Measurements from ENCODE around the gene FAM181A. TPM values are rescaled to one million over a fixed set of nuclear protein-coding genes. Genes with fewer than 3 reads are reported as not detected.

The FAM181A gene
- total and polyA plus RNA-seq, 9 donors, result 0.37 to 4.9 (median 0.82) TPM; not detected in 4

DNA sequence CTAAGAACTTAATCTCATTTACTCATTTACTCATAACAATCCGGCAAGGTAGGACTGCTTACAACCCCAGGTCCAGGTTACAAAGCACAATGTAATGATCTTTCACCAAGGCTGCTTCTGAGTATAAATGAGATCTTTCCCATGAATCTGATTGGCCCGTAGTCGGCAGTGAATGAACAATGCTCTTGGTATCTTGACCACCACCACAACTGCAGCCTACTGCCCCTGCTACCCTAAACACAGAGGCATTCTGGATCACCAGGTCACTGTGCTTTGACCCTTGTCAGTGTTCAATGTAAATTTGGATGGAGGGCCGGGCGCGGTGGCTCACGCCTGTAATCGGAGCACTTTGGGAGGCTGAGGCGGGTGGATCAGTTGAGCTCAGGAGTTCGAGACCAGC, 15.9 kb downstream of the FAM181A start:
- DNase-seq, result no peak
- Histone ChIP-seq H3K27me3 (no peaks in the 10 kb centered on the region), H3K4me3 (no peak overlapping the region), H3K36me3 (no peaks in the 10 kb centered on the region), H3K27ac (no peak overlapping the region), H3K4me1 (ENCODE audit: insufficient read depth) (no peaks in the 10 kb centered on the region), H3K9me3 (peaks cover 0 to 4% of the 10 kb centered on the region in 2 donors)
- intact Hi-C loops (cut with DNase I), result loop anchor here in 1 of 4 donors (10.0 kb wide), 1 partner anchor 192 kb away; no protein-coding TSS in a partner anchor
- 88 to 91% (median 89%) methylated on average over 10 of the region's 10 CpGs for WGBS, 3 donors
- TF ChIP-seq, protein P1, sequence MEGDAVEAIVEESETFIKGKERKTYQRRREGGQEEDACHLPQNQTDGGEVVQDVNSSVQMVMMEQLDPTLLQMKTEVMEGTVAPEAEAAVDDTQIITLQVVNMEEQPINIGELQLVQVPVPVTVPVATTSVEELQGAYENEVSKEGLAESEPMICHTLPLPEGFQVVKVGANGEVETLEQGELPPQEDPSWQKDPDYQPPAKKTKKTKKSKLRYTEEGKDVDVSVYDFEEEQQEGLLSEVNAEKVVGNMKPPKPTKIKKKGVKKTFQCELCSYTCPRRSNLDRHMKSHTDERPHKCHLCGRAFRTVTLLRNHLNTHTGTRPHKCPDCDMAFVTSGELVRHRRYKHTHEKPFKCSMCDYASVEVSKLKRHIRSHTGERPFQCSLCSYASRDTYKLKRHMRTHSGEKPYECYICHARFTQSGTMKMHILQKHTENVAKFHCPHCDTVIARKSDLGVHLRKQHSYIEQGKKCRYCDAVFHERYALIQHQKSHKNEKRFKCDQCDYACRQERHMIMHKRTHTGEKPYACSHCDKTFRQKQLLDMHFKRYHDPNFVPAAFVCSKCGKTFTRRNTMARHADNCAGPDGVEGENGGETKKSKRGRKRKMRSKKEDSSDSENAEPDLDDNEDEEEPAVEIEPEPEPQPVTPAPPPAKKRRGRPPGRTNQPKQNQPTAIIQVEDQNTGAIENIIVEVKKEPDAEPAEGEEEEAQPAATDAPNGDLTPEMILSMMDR (IDR thresholded peaks at IDR 0.05), result no peak
- TF ChIP-seq EP300 (IDR thresholded peaks at IDR 0.05) (no peak), POLR2A (IDR thresholded peaks at IDR 0.05) (no peak)

DNA sequence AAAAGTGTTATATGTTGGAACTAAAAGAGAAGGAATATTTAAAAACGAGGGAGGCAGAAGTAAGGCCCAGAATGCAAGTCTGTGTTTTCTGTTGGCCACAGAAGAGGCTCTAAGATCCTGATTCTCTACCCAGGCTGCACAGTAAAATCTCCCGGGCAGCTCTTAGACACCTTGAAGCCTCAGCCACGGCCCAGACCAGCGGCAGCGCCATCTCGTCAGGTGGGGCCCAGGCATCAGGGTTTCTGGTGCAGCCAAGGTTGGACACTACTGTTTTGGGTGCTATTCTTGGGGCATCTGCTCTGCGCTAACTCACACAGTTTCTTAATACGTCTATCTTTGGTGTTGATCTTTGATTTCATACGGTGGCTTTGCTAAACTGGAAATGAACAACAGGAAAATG, 16.8 kb downstream of the FAM181A start:
- Histone ChIP-seq H3K9me3 (peaks cover 0 to 3% of the 10 kb centered on the region in 2 donors), H3K27ac (no peak overlapping the region), H3K4me1 (ENCODE audit: insufficient read depth) (no peaks in the 10 kb centered on the region), H3K4me3 (no peak overlapping the region), H3K27me3 (no peaks in the 10 kb centered on the region), H3K36me3 (no peaks in the 10 kb centered on the region)
- TF ChIP-seq EP300 (IDR thresholded peaks at IDR 0.05) (no peak), POLR2A (IDR thresholded peaks at IDR 0.05) (no peak)
- TF ChIP-seq, protein P1 (IDR thresholded peaks at IDR 0.05), result no peak
- intact Hi-C loops (cut with DNase I), result loop anchor here in 1 of 4 donors (2.0 to 10.0 kb wide), 2 partner anchors 57 to 191 kb away; no protein-coding TSS in a partner anchor
- DNase-seq, result no peak
- WGBS, 3 donors, result 82 to 86% (median 84%) methylated on average over 9 of the region's 9 CpGs

DNA sequence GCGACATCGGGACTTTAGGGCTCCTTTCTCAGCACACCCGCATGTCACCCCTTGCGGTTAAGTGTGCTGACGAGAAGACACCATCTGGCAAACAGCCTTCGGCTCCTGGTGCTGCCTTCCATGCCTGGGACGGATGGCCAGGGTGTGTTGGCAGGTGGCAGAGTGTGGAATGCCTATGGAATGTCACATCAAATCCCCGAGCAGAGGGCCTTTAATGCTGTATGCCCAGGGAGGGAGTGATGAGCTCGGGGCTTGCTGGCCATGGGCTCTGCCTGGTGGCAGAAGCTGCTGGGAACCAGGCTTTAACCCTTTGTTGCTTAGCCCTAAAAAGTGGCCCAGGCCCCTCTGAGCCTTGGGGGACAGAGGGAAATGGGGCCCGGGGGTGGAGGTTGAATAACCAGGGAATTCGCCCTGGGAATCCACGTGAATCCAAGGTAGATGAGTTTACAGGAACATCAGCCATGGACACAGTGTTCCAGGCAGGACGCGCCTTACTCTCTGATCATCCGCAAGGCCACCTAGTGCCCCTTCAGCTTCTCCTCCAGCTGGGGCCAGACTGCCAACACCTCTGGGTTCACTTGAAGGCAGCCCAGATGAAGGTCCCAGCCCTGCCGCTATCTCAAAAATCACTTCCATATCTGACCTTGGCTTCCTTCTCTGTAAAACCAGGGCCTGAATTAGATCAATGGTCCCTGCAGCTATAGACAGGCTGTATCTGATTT, 17.4 kb downstream of the FAM181A start:
- intact Hi-C loops (cut with DNase I), result loop anchor here in 1 of 4 donors (2.0 to 10.0 kb wide), 2 partner anchors 56 to 190 kb away; no protein-coding TSS in a partner anchor
- no peak overlapping the region for H3K27ac ChIP-seq

DNA sequence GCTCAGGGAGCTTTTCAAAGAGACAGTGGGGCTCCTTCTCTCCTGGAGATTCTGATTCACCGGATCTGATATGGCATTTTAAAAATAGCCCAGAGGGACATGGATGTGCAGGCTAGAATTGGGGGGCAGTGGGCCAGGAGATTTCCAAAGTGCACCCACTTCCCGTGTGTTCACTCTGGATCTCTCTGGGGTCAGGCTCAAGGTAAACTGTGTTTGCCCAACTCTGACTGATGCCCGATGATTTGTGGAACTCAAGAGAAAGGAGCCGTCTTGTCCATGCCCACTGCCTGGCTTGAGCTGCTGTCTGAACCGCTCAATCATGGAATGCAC, 17.9 kb downstream of the FAM181A start:
- Histone ChIP-seq H3K36me3 (no peaks in the 10 kb centered on the region), H3K27ac (no peak overlapping the region)
- intact Hi-C loops (cut with DNase I), result loop anchor here in 1 of 4 donors (2.0 to 10.0 kb wide), 2 partner anchors 56 to 190 kb away; no protein-coding TSS in a partner anchor

More for the DNA sequence above, 17.4 kb downstream of the FAM181A start:
- Histone ChIP-seq H3K27me3 (no peaks in the 10 kb centered on the region), H3K9me3 (no peaks in the 10 kb centered on the region), H3K4me3 (no peak overlapping the region), H3K36me3 (no peaks in the 10 kb centered on the region), H3K4me1 (ENCODE audit: insufficient read depth) (no peaks in the 10 kb centered on the region)
- WGBS, 3 donors, result 87 to 90% (median 89%) methylated on average over 16 of the region's 16 CpGs
- DNase-seq, result no peak
- TF ChIP-seq EP300 (IDR thresholded peaks at IDR 0.05), result no peak
- TF ChIP-seq, protein P1 (IDR thresholded peaks at IDR 0.05), result no peak

More for the DNA sequence above, 17.9 kb downstream of the FAM181A start:
- Histone ChIP-seq H3K4me1 (ENCODE audit: insufficient read depth) (no peaks in the 10 kb centered on the region), H3K4me3 (no peak overlapping the region), H3K27me3 (no peaks in the 10 kb centered on the region), H3K9me3 (no peaks in the 10 kb centered on the region)
- DNase-seq, result no peak
- TF ChIP-seq POLR2A (IDR thresholded peaks at IDR 0.05), result no peak
- TF ChIP-seq, protein P1 (IDR thresholded peaks at IDR 0.05), result no peak
- no peak for TF ChIP-seq EP300 (IDR thresholded peaks at IDR 0.05)
- 83 to 92% (median 88%) methylated on average over 5 of the region's 5 CpGs for WGBS, 3 donors
